ENCODE measurements around the gene FASN. TPM values are rescaled to one million over a fixed set of nuclear protein-coding genes. Genes with fewer than 3 reads are reported as not detected.

The FASN gene
- polyA plus RNA-seq, 2 of the 4 experiments (the other 2 are of a cell fraction): 12.9 to 169 TPM

- TF ChIP-seq PBX3 (IDR thresholded peaks at IDR 0.05) (no peak; the same call in 1 of the 2 replicates), KDM5A (IDR thresholded peaks at IDR 0.05) (no peak), RFX5 (IDR thresholded peaks at IDR 0.05) (no peak; the same call in 1 of the 2 replicates), HDAC2 (IDR thresholded peaks at IDR 0.05) (no peak), TFCP2L1 (CRISPR knock-in tag; IDR thresholded peaks at IDR 0.05) (peak; percentile 95), HEYL (CRISPR knock-in tag; IDR thresholded peaks at IDR 0.05) (peak; percentile 73), HMGXB4 (CRISPR knock-in tag; IDR thresholded peaks at IDR 0.05; ENCODE audit: borderline replicate concordance) (peak; percentile 72; the same call in 1 of the 2 replicates), PHF8 (IDR thresholded peaks at IDR 0.05; ENCODE audit: borderline replicate concordance, low read depth) (peak; percentile 49), RCOR1 (IDR thresholded peaks at IDR 0.05; ENCODE audit: low read depth, low read length) (no peak), EP300 (IDR thresholded peaks at IDR 0.05) (no peak), ESRRA (IDR thresholded peaks at IDR 0.05; ENCODE audit: borderline replicate concordance, low read length) (no peak), MYC (IDR thresholded peaks at IDR 0.05; ENCODE audit: borderline replicate concordance, low read length) (peak; percentile 87)
Observed at GRCh38 chr17:82098939-82099763, 1.1 kb upstream of the FASN start (continued).

GRCh38 chr17:82097919-82098168, 192 bp downstream of the FASN start:
- Histone ChIP-seq H3K4me3 (peak overlapping the region; percentile 91), H3K4me1 (peaks cover 49% of the 10 kb centered on the region), H3K27ac (peak overlapping the region; percentile 95 to 96), H3K4me2 (peak overlapping the region; percentile 97), H3K9me3 (no peaks in the 10 kb centered on the region)
- ChIA-PET POLR2A (interaction anchor here (0.6 to 2.9 kb wide), 17 partner anchors 9 to 137 kb away, joined by 3 to 33 read pairs (median 5); partner anchors contain the start of genes CENPX, DCXR, DUS1L and LRRC45), CTCF (interaction anchor here (0.7 to 2.2 kb wide), 7 partner anchors 8 to 62 kb away, joined by 3 to 11 read pairs (median 6); partner anchors contain the start of gene DCXR)
- FAIRE-seq (no peak), DNase-seq (ENCODE audit: low read depth in 1 of 2, low spot score in 1 of 2) (no peak), ATAC-seq (no peak)
- WGBS (ENCODE audit: missing lambda C conversion rate): 10% methylated on average over 2 of the region's 36 CpGs
- TF ChIP-seq HEYL (CRISPR knock-in tag; IDR thresholded peaks at IDR 0.05): no peak
- TF ChIP-seq PHF8 (IDR thresholded peaks at IDR 0.05; ENCODE audit: borderline replicate concordance, low read depth): peak; percentile 96
- TF ChIP-seq CHD2 (IDR thresholded peaks at IDR 0.05; ENCODE audit: low read length, partially characterized antibody): no peak
- no peak for TF ChIP-seq CTCF (IDR thresholded peaks at IDR 0.05)
- TF ChIP-seq HDAC2 (IDR thresholded peaks at IDR 0.05): no peak
- TF ChIP-seq MAFK (IDR thresholded peaks at IDR 0.05; ENCODE audit: partially characterized antibody): no peak
- TF ChIP-seq KDM5A (IDR thresholded peaks at IDR 0.05): no peak
- peak; percentile 70 for TF ChIP-seq EHF (CRISPR knock-in tag; IDR thresholded peaks at IDR 0.05)
- TF ChIP-seq SMC3 (IDR thresholded peaks at IDR 0.05): no peak
- TF ChIP-seq POLR2AphosphoS2 (conservative IDR thresholded peaks at IDR 0.05; ENCODE audit: low read length): no peak
- TF ChIP-seq REST (IDR thresholded peaks at IDR 0.05): no peak
- TF ChIP-seq ELK1 (IDR thresholded peaks at IDR 0.05; ENCODE audit: low read depth, low read length): no peak

Measured in A549 (cell line).